Lower lobe of right lung (tissue), 2 donors: ENCODE measurements around the gene NEDD4L. TPM values are rescaled to one million over a fixed set of nuclear protein-coding genes. Genes with fewer than 3 reads are reported as not detected.
"Not testable (repeated sequence)": the region's sequence is repeated elsewhere in the genome, so short reads cannot be mapped to it uniquely, and the experiment has no call there.

Source experiments
- ATAC-seq, 2 donors: fragments of 200-7000 bp; cut with Tn5 transposase; one replicate each; pipeline ENCODE4 v1.9.1; 2020 to 2022; ENCODE audit warnings: mild to moderate bottlenecking in 2 of 2, moderate library complexity in 2 of 2
- DNase-seq: peaks from one replicate; pipeline ENCODE4 v3.0.0-alpha.2; 2020
- H3K27ac ChIP-seq: fragments of 200-600 bp; one replicate; pipeline ENCODE4 v1.8.0; 2022
- H3K27me3 ChIP-seq: fragments of 200-600 bp; one replicate; pipeline ENCODE4 v1.8.0; 2022; ENCODE audit warnings: low read depth
- H3K36me3 ChIP-seq: fragments of 200-600 bp; one replicate; pipeline ENCODE4 v1.8.0; 2022; ENCODE audit warnings: mild to moderate bottlenecking
- H3K4me1 ChIP-seq: fragments of 200-600 bp; one replicate; pipeline ENCODE4 v1.8.0; 2022
- H3K4me3 ChIP-seq: fragments of 200-600 bp; one replicate; pipeline ENCODE4 v1.8.0; 2022; ENCODE audit warnings: mild to moderate bottlenecking
- H3K9me3 ChIP-seq: fragments of 200-600 bp; one replicate; pipeline ENCODE4 v1.8.0; 2022
- CTCF ChIP-seq: fragments of 200-600 bp; IDR thresholded peaks from one replicate; pipeline ENCODE4 v1.8.0; 2022; ENCODE audit warnings: antibody characterized with exemption, mild to moderate bottlenecking
- intact Hi-C: fragments of 100-400 bp; cut with DNase I; formaldehyde crosslinking; loops from one replicate; pipeline ENCODE4 v1.11.0; 2022
- total RNA-seq: library from RNA; stranded (reverse); fragmentation: NEBNext Ultra II Directional; extraction: Animal tissue kit (Norgen Biotek cat#: 25700); gene quantifications from one replicate; pipeline ENCODE4 v1.2.1, GENCODE V29; 2021
- donor health status: DM: no; HTN: yes; CAD: no; lungs with severe emphysema.

Gene NEDD4L
- total RNA-seq, 1 donor from 2014 or later, result 203 TPM

- intact Hi-C loops, result no loop called here
- peak overlapping the region; percentile 68 for H3K27ac ChIP-seq
- no peaks in the 10 kb centered on the region for H3K27me3 ChIP-seq
- H3K36me3 ChIP-seq, result no peaks in the 10 kb centered on the region
- H3K4me1 ChIP-seq, result peaks cover 30% of the 10 kb centered on the region
- DNase-seq (no peak), ATAC-seq (peak; percentile 87 to 91)
- no peak overlapping the region for H3K4me3 ChIP-seq
- H3K9me3 ChIP-seq, result no peaks in the 10 kb centered on the region
- no peak for TF ChIP-seq CTCF
Measured at GRCh38 chr18:58263055-58263957, 219.3 kb downstream of the NEDD4L start.

- no peaks in the 10 kb centered on the region for H3K36me3 ChIP-seq
- ATAC-seq, result no peak
- no peak for DNase-seq
- no peaks in the 10 kb centered on the region for H3K27me3 ChIP-seq
- H3K27ac ChIP-seq, result peak overlapping the region; percentile 32
- no peaks in the 10 kb centered on the region for H3K9me3 ChIP-seq
- TF ChIP-seq CTCF, result no peak
- no peak overlapping the region for H3K4me3 ChIP-seq
- intact Hi-C loops, result no loop called here
- peaks cover 38% of the 10 kb centered on the region for H3K4me1 ChIP-seq
Measured at GRCh38 chr18:58264075-58264474, 220.0 kb downstream of the NEDD4L start.

GRCh38 chr18:58264840-58265239 is 220.8 kb downstream of the NEDD4L start:
- Histone ChIP-seq H3K27me3 (no peaks in the 10 kb centered on the region), H3K9me3 (no peaks in the 10 kb centered on the region), H3K4me1 (peaks cover 42% of the 10 kb centered on the region), H3K27ac (peak overlapping the region; percentile 12), H3K4me3 (no peak overlapping the region), H3K36me3 (no peaks in the 10 kb centered on the region)
- DNase-seq (no peak), ATAC-seq (no peak)
- intact Hi-C loops, result no loop called here
- no peak for TF ChIP-seq CTCF

GRCh38 chr18:58265489-58265888 is 221.5 kb downstream of the NEDD4L start:
- H3K9me3 ChIP-seq, DNase-seq, ATAC-seq, H3K36me3 ChIP-seq, H3K4me3 ChIP-seq, intact Hi-C loops, H3K27me3 ChIP-seq: not testable (repeated sequence)
- peaks cover 44% of the 10 kb centered on the region for H3K4me1 ChIP-seq
- peak overlapping the region; percentile 12 for H3K27ac ChIP-seq

GRCh38 chr18:58266291-58266690 is 222.3 kb downstream of the NEDD4L start:
- no peak for ATAC-seq
- Histone ChIP-seq H3K9me3 (no peaks in the 10 kb centered on the region), H3K4me3 (no peak overlapping the region), H3K27me3 (no peaks in the 10 kb centered on the region), H3K4me1 (peaks cover 50% of the 10 kb centered on the region), H3K27ac (no peak overlapping the region), H3K36me3 (no peaks in the 10 kb centered on the region)
- TF ChIP-seq CTCF, result no peak
- intact Hi-C loops, result no loop called here
- DNase-seq, result no peak

- DNase-seq (no peak), ATAC-seq (no peak)
- Histone ChIP-seq H3K27me3 (no peaks in the 10 kb centered on the region), H3K27ac (peak overlapping the region; percentile 48), H3K36me3 (no peaks in the 10 kb centered on the region), H3K4me1 (peaks cover 50% of the 10 kb centered on the region), H3K4me3 (no peak overlapping the region), H3K9me3 (no peaks in the 10 kb centered on the region)
- intact Hi-C loops, result no loop called here
- TF ChIP-seq CTCF, result no peak
Measured at GRCh38 chr18:58267493-58267892, 223.5 kb downstream of the NEDD4L start.
